HepG2 (cell line): ENCODE data around the gene DMAC2L. TPM values are rescaled to one million over a fixed set of nuclear protein-coding genes. Genes with fewer than 3 reads are reported as not detected.

Experiments
- CAMTA2 ChIP-seq: sonication (generic); formaldehyde crosslinking; IDR thresholded peaks from 2 replicates; pipeline ENCODE4 v1.4.0; 2020; ENCODE audit warnings: mild to moderate bottlenecking, missing genetic modification reagents, borderline replicate concordance
- CTCF ChIP-seq: sonication (generic); formaldehyde crosslinking; IDR thresholded peaks from 2 replicates; pipeline ENCODE4 v1.5.0; 2020; ENCODE audit warnings: mild to moderate bottlenecking, missing genetic modification reagents, moderate library complexity
- DMAP1 ChIP-seq: IDR thresholded peaks from 2 replicates; pipeline ENCODE4 v1.6.1; 2016
- DNMT3B ChIP-seq: conservative IDR thresholded peaks from 2 replicates; pipeline ENCODE4 v1.6.1; 2016; ENCODE audit warnings: missing biosample characterization, control low read depth
- ELF3 ChIP-seq: IDR thresholded peaks from 2 replicates; pipeline ENCODE4 v1.6.1; 2016; ENCODE audit warnings: missing genetic modification reagents, missing compliant biosample characterization
- FOSL2 ChIP-seq: sonication (generic); formaldehyde crosslinking; IDR thresholded peaks from 2 replicates; pipeline ENCODE4 v1.4.0; 2020; ENCODE audit warnings: missing genetic modification reagents
- JUND ChIP-seq: sonication (generic); formaldehyde crosslinking; IDR thresholded peaks from 2 replicates; pipeline ENCODE4 v1.8.0; 2022; ENCODE audit warnings: mild to moderate bottlenecking, missing genetic modification reagents
- KDM4B ChIP-seq: sonication (generic); formaldehyde crosslinking; IDR thresholded peaks from 2 replicates; pipeline ENCODE4 v1.4.0; 2020; ENCODE audit warnings: missing genetic modification reagents
- KMT2B ChIP-seq: IDR thresholded peaks from 2 replicates; pipeline ENCODE4 v1.6.1; 2016; ENCODE audit warnings: missing genetic modification reagents, missing compliant biosample characterization
- PAXIP1 ChIP-seq: sonication (generic); formaldehyde crosslinking; conservative IDR thresholded peaks from 2 replicates; pipeline ENCODE4 v1.4.0; 2020; ENCODE audit warnings: mild to moderate bottlenecking, missing genetic modification reagents, moderate library complexity
- RAD21 ChIP-seq: fragments of 450-650 bp; formaldehyde crosslinking; IDR thresholded peaks from 2 replicates; pipeline ENCODE4 v1.5.0; 2020; ENCODE audit warnings: mild to moderate bottlenecking
- ZNF251 ChIP-seq: sonication (generic); formaldehyde crosslinking; IDR thresholded peaks from 2 replicates; pipeline ENCODE4 v1.9.0; 2021; ENCODE audit warnings: mild to moderate bottlenecking, missing genetic modification reagents
- ZNF318 ChIP-seq: sonication (generic); formaldehyde crosslinking; IDR thresholded peaks from 2 replicates; pipeline ENCODE4 v1.4.0; 2020; ENCODE audit warnings: mild to moderate bottlenecking, missing genetic modification reagents
- ZNF432 ChIP-seq: sonication (generic); formaldehyde crosslinking; IDR thresholded peaks from 2 replicates; pipeline ENCODE4 v1.5.0; 2020; ENCODE audit warnings: missing genetic modification reagents, mild to moderate bottlenecking, borderline replicate concordance
- polyA plus RNA-seq, 8 experiments: library from polyadenylated mRNA; depleted of rRNA in 3 of 8; stranded (reverse) in 7 of 8; unstranded in 1 of 8; fragments of >200 nt; fragmentation: Illumina TruSeq in 4 of 8; extraction: Trizol in 4 of 8; gene quantifications; 2 replicates each; pipeline versions ENCODE4 v1.2.1 to v1.2.3, GENCODE V29; 2011 to 2016; ENCODE audit warnings: low read depth in 4 of 8, missing spikeins in 1 of 8, mixed read lengths in 1 of 8; ENCODE audit not compliant: insufficient read depth in 1 of 8
- total RNA-seq, 5 experiments: library from RNA; depleted of rRNA; stranded (reverse); fragments of >200 nt; fragmentation: Illumina TruSeq; extraction: Trizol; gene quantifications; 2 replicates each; pipeline ENCODE4 v1.2.3, GENCODE V29; 2016; ENCODE audit warnings: low read depth in 1 of 5
- TF ChIP-seq, protein P1 (sequence below): sonication (generic); formaldehyde crosslinking; IDR thresholded peaks from 2 replicates; pipeline ENCODE4 v1.5.0; 2020; ENCODE audit warnings: missing genetic modification reagents

Gene DMAC2L
- total and polyA plus RNA-seq, 2 of the 13 experiments (the other 11 are each of a cell fraction or from before 2014, with no cell fraction given): 19.4 to 23.2 TPM

DNA sequence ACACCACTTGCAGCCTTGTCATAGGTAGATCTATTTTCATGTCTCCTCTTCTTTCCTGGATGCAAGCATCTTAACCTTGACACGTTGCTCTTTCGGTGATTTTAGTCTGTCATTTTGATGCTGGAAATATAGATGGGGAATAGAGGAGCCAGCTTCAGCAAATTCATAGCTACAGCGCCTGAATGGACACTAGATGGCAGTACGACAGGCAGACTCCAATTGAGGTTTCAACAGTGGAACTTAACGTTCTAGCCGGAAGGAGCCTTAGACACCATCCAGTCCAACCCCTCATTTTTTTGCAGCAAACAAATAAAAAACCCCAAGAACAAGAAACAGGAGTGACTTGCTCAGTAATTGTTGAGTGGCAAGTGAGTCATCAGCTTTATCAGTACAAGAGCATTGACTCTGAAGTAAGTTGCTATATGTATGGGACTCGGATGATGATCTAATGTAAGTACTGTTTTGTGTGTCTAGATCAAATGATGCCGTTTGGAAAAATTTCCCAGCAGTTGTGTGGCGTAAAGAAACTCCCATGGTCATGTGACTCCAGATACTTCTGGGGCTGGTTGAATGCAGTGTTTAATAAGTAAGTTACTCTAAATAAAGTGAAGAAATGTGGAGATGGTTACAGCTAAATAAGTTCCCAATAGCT, 9.0 kb downstream of the DMAC2L start (continued):
- TF ChIP-seq DNMT3B (CRISPR knock-in tag) (0 out of 2 replicates have a peak, but pooled peaks have one; percentile 42), ELF3 (0 out of 2 replicates have a peak, but pooled peaks have one; percentile 47), ZNF318 (CRISPR knock-in tag) (no peak), DMAP1 (peak; percentile 38; the same call in 1 of the 2 replicates), JUND (CRISPR knock-in tag) (no peak), PAXIP1 (CRISPR knock-in tag) (no peak), KDM4B (peak; percentile 15; the same call in 1 of the 2 replicates), KMT2B (0 out of 2 replicates have a peak, but pooled peaks have one; percentile 34), FOSL2 (CRISPR knock-in tag) (peak; percentile 23; the same call in 1 of the 2 replicates), CTCF (CRISPR knock-in tag) (peak; percentile 89), RAD21 (CRISPR knock-in tag) (peak; percentile 34; the same call in 1 of the 2 replicates), ZNF251 (CRISPR knock-in tag) (no peak), ZNF432 (CRISPR knock-in tag) (no peak), CAMTA2 (CRISPR knock-in tag) (no peak)
- TF ChIP-seq, protein P1, sequence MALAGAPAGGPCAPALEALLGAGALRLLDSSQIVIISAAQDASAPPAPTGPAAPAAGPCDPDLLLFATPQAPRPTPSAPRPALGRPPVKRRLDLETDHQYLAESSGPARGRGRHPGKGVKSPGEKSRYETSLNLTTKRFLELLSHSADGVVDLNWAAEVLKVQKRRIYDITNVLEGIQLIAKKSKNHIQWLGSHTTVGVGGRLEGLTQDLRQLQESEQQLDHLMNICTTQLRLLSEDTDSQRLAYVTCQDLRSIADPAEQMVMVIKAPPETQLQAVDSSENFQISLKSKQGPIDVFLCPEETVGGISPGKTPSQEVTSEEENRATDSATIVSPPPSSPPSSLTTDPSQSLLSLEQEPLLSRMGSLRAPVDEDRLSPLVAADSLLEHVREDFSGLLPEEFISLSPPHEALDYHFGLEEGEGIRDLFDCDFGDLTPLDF (CRISPR knock-in tag): no peak
